DND-41 (cell line): ENCODE measurements around the gene GUCA1A.
A peak's percentile ranks its signal among the peaks of the same experiment; 100 is the strongest.

ENCODE experiments used
- ATAC-seq: fragments of 200-7000 bp; cut with Tn5 transposase; 3 replicates; pipeline ENCODE4 v1.9.1; 2021; ENCODE audit warnings: low read depth; ENCODE audit not compliant: insufficient read depth
- DNase-seq: peaks from one replicate; pipeline ENCODE4 v3.0.0-alpha.2; 2020
- H2AFZ ChIP-seq: 2 replicates; pipeline ENCODE4 v1.6.0; 2012; ENCODE audit warnings: low read depth, low read length
- H3K27ac ChIP-seq: 2 replicates; pipeline ENCODE4 v1.5.1; 2012; ENCODE audit warnings: low read length, inconsistent platforms
- H3K27me3 ChIP-seq: fragments of 200-600 bp; sonication (generic); 2 replicates; pipeline ENCODE4 v1.6.0; 2012; ENCODE audit warnings: low read length, mild to moderate bottlenecking, inconsistent platforms; ENCODE audit not compliant: insufficient read depth, poor library complexity
- H3K36me3 ChIP-seq: 2 replicates; pipeline ENCODE4 v1.5.1; 2012; ENCODE audit warnings: low read length, inconsistent platforms; ENCODE audit not compliant: insufficient read depth
- H3K4me1 ChIP-seq: 2 replicates; pipeline ENCODE4 v1.5.1; 2012; ENCODE audit warnings: mild to moderate bottlenecking, low read length; ENCODE audit not compliant: insufficient read depth
- H3K4me2 ChIP-seq: 2 replicates; pipeline ENCODE4 v1.6.0; 2012; ENCODE audit warnings: mild to moderate bottlenecking, moderate library complexity, low read length, inconsistent platforms; ENCODE audit not compliant: insufficient read depth
- H3K4me3 ChIP-seq, 2 experiments: fragments of 200-600 bp in 1 of 2; shearing (Covaris generic) in 1 of 2; 2 replicates each; pipeline ENCODE4 v1.5.1; 2012 to 2016; ENCODE audit warnings: inconsistent platforms in 2 of 2, low read length in 2 of 2, mild to moderate bottlenecking in 2 of 2, low read depth in 1 of 2, moderate library complexity in 1 of 2
- H3K79me2 ChIP-seq: 2 replicates; pipeline ENCODE4 v1.6.0; 2012; ENCODE audit warnings: low read length, inconsistent platforms; ENCODE audit not compliant: insufficient read depth
- H3K9ac ChIP-seq: 2 replicates; pipeline ENCODE4 v1.6.0; 2012; ENCODE audit warnings: low read depth, mild to moderate bottlenecking, inconsistent platforms, low read length, moderate library complexity
- H3K9me3 ChIP-seq: 2 replicates; pipeline ENCODE4 v1.5.1; 2012; ENCODE audit warnings: low read length, moderate library complexity, mild to moderate bottlenecking, inconsistent platforms; ENCODE audit not compliant: insufficient read depth, severe bottlenecking
- H4K20me1 ChIP-seq: 2 replicates; pipeline ENCODE4 v1.6.0; 2012; ENCODE audit warnings: low read length; ENCODE audit not compliant: insufficient read depth
- CTCF ChIP-seq: IDR thresholded peaks from 2 replicates; pipeline ENCODE4 v1.5.1; 2012; ENCODE audit warnings: borderline replicate concordance, low read length, moderate library complexity, mild to moderate bottlenecking; ENCODE audit not compliant: poor library complexity, severe bottlenecking; ENCODE audit errors: extremely low read depth
- EZH2 ChIP-seq: IDR thresholded peaks from 3 replicates; pipeline ENCODE4 v1.6.1; 2012; ENCODE audit warnings: borderline replicate concordance, low read depth, mild to moderate bottlenecking, moderate library complexity, low read length, inconsistent platforms; ENCODE audit not compliant: severe bottlenecking

GUCA1A gene

GRCh38 chr6:42217157-42217518, 44.0 kb downstream of the GUCA1A start:
- ATAC-seq = 0 out of 3 replicates have a peak, but pooled peaks have one; percentile 3

DNA sequence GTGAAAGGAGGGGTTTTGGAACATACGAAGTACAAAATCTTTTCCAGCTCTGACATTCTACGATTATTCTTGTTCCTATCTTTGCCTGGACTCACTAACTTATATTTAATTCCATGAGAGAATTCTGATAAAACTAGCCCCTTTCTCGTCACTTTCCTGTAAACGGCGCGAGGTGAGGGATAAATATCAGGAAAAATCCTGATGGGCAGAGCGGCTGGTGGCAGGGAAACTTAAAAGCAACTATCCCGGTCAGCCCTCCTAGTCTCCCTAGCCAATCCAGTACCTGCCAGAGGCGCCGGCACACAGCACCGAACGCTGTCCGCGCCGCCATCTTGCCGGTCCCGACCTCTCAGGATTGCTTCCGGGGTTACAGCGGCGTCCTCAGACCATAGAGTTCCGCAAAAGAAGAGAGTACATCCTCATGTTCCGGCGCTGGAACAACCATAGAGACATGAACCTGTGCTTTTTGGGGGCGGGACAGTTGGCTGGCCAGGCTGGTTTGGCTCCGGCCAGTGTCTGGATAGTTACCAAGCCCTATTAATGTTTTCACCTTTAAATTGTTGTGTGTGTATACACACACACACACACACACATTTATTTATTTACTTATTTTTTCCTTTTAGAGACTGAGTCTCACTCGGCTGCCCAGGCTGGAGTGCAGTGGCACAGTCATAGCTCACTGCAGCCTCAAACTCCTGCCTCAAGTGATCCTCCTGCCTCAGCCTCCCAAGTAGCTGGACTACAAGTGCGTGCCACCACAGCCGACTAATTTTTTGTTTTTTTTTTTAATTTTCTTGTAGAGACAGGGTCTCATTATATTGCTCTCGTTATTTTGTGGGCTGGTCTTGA, 44.6 kb downstream of the GUCA1A start, which contains the start of gene MRPS10:
MRPS10 (minus strand) TSS at position 343 of the 849 bp plus-strand sequence; CDS start at position 331, 12 bp downstream.
- H3K79me2 ChIP-seq = peaks cover 39% of the 10 kb centered on the region
- peak within 1 kb of the TSS; percentile 80 for H3K4me2 ChIP-seq
- TF ChIP-seq EZH2 = no peak
- TF ChIP-seq CTCF = no peak
- peak within 1 kb of the TSS; percentile 89 for H3K9ac ChIP-seq
- peak within 1 kb of the TSS; percentile 90 for H3K27ac ChIP-seq
- peak; percentile 98 for ATAC-seq
- H3K36me3 ChIP-seq = peaks cover 16% of the 10 kb centered on the region
- no peaks in the 10 kb centered on the region for H4K20me1 ChIP-seq
- DNase-seq = peak; percentile 94
- H3K9me3 ChIP-seq = no peaks in the 10 kb centered on the region
- H3K27me3 ChIP-seq = no peaks in the 10 kb centered on the region
- peak within 1 kb of the TSS; percentile 97 for H2AFZ ChIP-seq
- H3K4me1 ChIP-seq = peaks cover 31% of the 10 kb centered on the region
- peak within 1 kb of the TSS; percentile 94 to 98 for H3K4me3 ChIP-seq

More at GRCh38 chr6:42217157-42217518, 44.0 kb downstream of the GUCA1A start:
- peak overlapping the region; percentile 80 for H3K4me2 ChIP-seq
- H3K4me1 ChIP-seq = peaks cover 31% of the 10 kb centered on the region
- no peaks in the 10 kb centered on the region for H3K27me3 ChIP-seq
- DNase-seq = peak; percentile 18
- peaks cover 39% of the 10 kb centered on the region for H3K79me2 ChIP-seq
- H3K27ac ChIP-seq = peak overlapping the region; percentile 90
- H3K9me3 ChIP-seq = no peaks in the 10 kb centered on the region
- H3K4me3 ChIP-seq = peak overlapping the region; percentile 94 to 98
- TF ChIP-seq EZH2 (no peak), CTCF (no peak)
- no peaks in the 10 kb centered on the region for H4K20me1 ChIP-seq
- H3K36me3 ChIP-seq = peaks cover 22% of the 10 kb centered on the region
- peak overlapping the region; percentile 97 for H2AFZ ChIP-seq
- peak overlapping the region; percentile 89 for H3K9ac ChIP-seq

DNA sequence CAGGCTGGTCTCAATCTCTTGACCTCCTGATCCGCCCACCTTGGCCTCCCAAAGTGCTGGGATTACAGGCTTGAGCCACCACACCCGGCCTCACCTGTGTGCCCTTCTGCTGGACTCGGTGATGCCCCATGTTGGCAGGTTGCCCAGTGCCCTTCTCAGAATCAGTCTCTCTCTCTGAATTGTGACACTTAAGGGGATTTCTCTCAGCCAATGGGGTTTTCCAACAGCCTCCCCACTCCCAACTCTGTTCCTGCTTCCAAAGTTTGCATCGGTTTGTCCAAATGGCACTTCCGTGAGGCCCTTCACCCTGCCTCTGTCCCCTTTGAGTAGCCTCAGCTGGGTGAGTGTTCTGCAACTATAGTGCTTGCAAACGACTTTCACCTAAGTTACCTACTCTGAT, 47.6 kb downstream of the GUCA1A start:
- Histone ChIP-seq H3K9ac (no peak overlapping the region), H3K36me3 (no peaks in the 10 kb centered on the region), H4K20me1 (no peaks in the 10 kb centered on the region), H2AFZ (no peak overlapping the region), H3K4me3 (no peak overlapping the region), H3K27me3 (no peaks in the 10 kb centered on the region), H3K9me3 (no peaks in the 10 kb centered on the region), H3K27ac (no peak overlapping the region), H3K4me2 (no peak overlapping the region), H3K4me1 (peaks cover 18% of the 10 kb centered on the region), H3K79me2 (peaks cover 18% of the 10 kb centered on the region)
- ATAC-seq (no peak), DNase-seq (no peak)
- TF ChIP-seq EZH2 (no peak), CTCF (no peak)
